ENCODE results near the gene ECEL1.
"Not testable (repeated sequence)": the region's sequence is repeated elsewhere in the genome, so short reads cannot be mapped to it uniquely, and the experiment has no call there.

The ECEL1 gene

DNA sequence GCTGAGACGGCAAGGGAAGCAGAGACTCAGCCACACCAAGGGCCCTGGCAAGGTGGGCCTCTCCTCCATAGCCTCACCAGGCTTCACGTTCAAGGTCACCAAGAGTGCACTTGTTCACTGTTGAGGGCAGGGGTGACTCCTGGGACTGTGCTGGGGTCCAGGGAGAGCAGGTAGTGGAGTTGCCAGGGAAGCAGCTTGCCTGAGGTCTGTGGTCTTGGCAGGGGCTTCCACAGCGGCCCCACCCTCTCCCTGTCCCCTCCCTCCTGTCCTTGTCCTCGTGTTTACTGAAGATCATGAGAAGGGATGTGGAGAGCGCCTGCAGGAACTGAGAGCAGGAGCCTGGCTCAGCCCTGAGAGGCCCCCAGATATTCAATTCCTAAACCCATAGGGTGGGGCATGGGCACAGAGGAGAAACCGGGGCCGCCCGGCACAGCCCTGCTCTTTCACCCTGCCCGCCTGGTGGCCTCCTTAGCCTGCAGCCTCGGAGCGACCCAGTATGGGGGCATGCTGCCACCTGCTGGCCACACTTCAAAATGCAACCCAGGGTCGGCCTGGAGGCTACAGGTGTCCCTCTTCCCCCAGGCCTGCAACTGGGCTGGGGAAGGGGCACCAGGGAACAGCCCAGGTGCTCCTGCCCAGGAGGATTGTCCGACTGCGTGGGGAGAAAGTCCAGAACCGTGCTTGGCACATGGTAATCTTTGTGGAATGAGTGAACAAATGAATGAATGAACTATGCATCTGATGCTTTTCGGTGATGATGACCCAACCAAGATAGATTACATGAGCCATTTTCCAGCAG lies 47.2 kb downstream of the ECEL1 start:
- DNase-seq, result peak; percentile 79 to 85

DNA sequence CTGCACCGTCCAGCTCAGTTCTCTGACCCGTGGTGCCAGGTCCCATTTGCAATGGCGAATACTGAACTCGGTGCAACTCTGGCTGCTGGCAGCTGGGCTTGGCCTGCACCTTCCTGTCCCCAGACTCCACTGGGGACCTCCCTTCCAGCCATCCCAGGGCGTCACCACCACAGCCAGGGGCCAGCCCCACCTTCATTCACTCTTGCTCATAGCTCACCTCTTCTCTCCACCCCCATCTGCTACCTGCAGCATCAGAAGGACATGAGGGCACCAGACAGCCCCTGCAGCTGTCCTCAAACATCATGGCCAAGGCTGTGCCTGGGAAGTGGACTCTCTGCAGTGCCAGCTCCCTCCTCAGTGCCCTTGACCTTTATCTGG lies 47.9 kb downstream of the ECEL1 start:
- no peak for DNase-seq

- DNase-seq, result peak in 1 of 2 donors; percentile 47
Observed at GRCh38 chr2:232438951-232439757, 48.5 kb downstream of the ECEL1 start.

- DNase-seq, result no peak
Observed at GRCh38 chr2:232438091-232438490, 49.5 kb downstream of the ECEL1 start.

DNA sequence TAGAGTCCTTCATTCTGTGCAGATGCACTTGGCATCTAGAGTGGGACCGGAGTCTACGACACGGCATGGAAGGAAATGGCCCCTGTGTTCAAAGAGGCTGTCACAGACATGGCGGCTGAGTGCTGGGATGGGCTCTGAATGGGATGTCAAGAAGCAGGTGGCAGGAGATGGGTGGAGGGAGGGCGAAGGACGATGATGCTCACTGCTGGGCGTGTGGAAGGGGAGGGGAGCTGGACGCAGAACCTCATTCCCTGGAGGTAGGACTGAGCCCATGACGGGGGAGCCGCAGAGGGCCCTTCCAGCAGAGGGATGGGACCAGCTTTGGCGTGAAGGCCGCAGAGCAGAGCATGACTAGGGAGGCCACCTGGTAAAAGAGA lies 50.5 kb downstream of the ECEL1 start:
- no peak for DNase-seq

GRCh38 chr2:232436381-232437194 lies 51.0 kb downstream of the ECEL1 start:
- DNase-seq, result no peak

- no peak for DNase-seq
Observed at GRCh38 chr2:232435805-232436204, 51.8 kb downstream of the ECEL1 start.

GRCh38 chr2:232435375-232435648 lies 52.3 kb downstream of the ECEL1 start:
- no peak for DNase-seq

DNA sequence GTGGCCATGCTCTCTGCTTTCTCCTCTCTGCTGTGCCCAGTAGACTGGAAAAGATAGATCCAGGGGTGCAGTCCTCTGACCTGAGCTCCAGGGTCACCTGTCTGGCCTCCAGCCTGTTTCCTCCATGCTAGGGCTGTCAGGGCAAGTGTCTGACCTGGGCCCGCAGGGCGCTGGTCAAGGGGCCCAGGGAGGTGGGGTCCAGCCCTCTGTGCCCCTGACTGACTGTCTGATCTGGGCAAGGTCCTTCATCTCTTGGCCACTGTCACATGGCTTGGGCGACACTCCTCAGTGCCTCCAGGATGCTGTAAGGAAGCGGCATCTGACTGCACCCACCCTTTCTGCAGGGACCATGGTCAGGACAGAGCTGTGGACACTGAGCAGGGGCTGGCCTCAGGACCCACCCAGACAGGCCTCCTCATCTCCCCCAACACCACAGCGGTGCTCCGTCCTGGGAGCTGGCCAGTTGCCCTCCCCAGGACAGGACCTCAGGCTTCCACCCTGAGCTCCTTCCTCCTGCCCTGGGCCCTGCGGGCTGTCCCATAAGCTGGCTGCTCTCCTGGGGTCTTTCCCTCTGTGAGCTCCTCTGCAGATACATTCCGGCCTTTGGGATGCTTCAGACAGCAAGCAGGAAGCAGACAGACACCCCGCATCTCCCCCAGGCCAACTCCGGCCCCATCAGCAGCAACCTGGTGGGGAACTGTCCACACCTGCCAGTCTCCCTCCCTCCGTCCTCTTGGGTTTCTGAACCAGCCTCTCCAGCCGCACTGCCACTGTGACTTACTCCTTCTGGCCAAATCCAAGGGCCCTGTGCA lies 52.9 kb downstream of the ECEL1 start:
- no peak for DNase-seq

- DNase-seq, result no peak
Observed at GRCh38 chr2:232434091-232434490, 53.5 kb downstream of the ECEL1 start.

DNA sequence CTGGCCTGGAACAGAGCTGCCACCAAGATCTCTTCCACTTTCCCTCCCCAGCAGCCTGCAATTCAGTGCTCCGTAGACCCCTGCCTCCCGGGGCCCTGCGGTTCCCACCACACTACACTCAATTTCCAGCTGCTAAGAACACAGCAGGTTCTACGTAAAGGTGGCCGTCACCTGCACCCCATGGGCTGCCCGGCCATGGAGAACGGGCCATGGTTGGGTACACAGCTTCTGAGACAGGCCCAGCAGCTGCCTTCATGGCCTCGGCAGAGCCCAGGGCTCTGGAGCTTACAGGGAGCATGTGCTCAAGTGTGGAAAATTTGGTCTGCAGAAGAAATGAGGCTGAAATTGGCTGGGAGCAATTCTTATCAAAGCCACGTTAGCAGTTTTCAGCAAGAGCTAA lies 54.0 kb downstream of the ECEL1 start:
- DNase-seq, result not testable (repeated sequence)

DNA sequence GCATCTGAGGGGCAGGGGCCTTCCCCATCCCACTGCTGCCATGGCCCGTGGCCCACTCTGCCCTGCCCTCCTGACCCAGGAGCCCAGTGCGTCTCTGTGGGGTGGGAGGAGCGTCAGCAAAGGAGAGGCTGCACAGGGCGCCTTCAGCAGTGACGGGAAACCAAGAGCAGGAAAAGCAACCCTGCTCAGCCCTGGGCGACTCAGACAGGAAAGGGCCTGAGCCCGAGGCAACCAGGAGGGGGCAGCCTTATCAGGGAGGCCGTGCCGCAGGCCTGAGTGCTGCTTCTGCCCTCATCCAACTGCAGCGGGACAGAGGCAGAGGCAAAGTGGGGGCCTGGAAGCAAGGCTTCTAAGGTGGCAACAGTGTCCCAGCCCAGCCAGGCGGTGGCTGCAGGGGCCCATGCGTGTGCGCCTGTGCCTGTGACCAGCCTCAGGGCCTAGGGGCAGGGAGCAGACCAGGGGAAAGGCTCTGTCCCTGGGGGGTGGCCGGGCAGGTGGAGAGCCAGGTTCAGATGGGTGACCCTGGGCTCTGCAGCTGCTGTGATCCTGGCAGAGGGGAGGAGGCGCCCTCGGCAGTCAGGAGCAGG lies 54.9 kb downstream of the ECEL1 start:
- DNase-seq, result no peak

DNA sequence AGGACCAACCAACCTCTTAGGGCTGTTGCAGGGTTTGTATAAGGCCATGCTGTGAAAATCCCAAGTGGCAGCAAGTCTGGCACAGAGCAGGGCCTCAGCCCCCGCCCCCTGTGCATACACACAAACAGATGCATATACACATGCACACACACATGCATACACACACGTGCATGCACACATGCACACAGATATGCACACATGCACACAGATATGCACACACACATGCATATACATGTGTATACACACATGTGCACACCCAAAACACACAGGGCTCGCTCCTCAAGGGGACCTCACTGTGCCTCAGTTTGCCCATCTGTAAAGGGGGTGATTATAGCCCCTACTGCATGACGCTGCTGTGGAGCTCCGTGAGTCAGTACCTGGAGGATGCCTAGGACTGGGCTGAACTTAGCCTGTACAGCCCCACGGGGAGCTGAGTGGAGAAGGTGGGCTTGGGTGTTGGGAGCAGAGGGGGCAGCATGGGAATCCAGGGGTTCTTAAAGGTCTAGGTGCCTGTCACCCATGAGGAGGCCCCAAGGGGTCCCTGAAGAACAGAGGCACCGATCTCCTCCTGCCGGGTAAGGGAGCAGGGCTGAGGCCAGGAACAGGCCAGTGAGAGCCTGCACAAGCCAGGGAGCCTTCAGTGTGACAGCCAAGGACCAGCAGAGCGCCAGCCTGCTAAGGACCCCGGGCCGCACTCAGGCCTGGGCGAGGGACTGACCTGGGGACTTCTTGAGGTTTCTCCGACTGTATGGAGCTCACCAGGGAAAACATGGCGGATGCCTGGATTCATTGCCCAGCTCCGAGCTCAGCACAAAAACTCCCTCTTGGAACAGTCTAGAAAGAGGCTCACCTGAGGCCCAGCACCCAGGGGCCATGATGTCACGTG lies 55.7 kb downstream of the ECEL1 start:
- no peak for DNase-seq
